HCT116 (cell line): ENCODE results near the gene DOK7. TPM values are rescaled to one million over a fixed set of nuclear protein-coding genes. Genes with fewer than 3 reads are reported as not detected.

Source experiments
- ATAC-seq: fragments of 200-7000 bp; cut with Tn5 transposase; 2 replicates; pipeline ENCODE4 v1.9.1; 2020; ENCODE audit warnings: mild to moderate bottlenecking, moderate library complexity
- BruUV-seq: library from RNA; stranded (reverse); fragments of 400-500 nt; replicated peaks from 2 replicates; lab custom pipeline; 2021; lab: Mats Ljungman, UMichigan
- CTCF ChIA-PET: fragments of 300-600 bp; sonication (Branson Sonifier 250); formaldehyde crosslinking; loops from one replicate; lab custom pipeline; 2021; ENCODE audit warnings: antibody characterized with exemption; lab: Charles Lee
- POLR2A ChIA-PET: fragments of 300-600, 350-600 bp; sonication (Branson Sonifier 250); formaldehyde crosslinking; loops from one replicate; lab custom pipeline; 2021; ENCODE audit warnings: antibody characterized with exemption; lab: Charles Lee
- RAD21 ChIA-PET, 2 experiments: fragments of 300-600 bp; sonication (Branson Sonifier 250); formaldehyde crosslinking; loops; one replicate each; lab custom pipeline; 2023; ENCODE audit warnings: low total read pairs in 2 of 2; ENCODE audit not compliant: uncharacterized antibody in 2 of 2, unreplicated experiment in 2 of 2, low non-redundant PET in 1 of 2; lab: Charles Lee
- DNase-seq: peaks from one replicate; pipeline ENCODE4 v3.0.0-alpha.2; 2010; ENCODE audit warnings: low read depth, low spot score
- H2AFZ ChIP-seq: fragments of 200-600 bp; shearing (Covaris generic), sonication (generic); 2 replicates; pipeline ENCODE4 v1.6.1; 2017; ENCODE audit warnings: low read depth, mixed run types, mixed read lengths, antibody characterized with exemption, low read length; ENCODE audit not compliant: poor library complexity, severe bottlenecking
- H3K27ac ChIP-seq: 2 replicates; pipeline ENCODE4 v1.5.1; 2012; ENCODE audit warnings: low read depth, low read length
- H3K27me3 ChIP-seq: fragments of 200-600 bp; sonication (generic); 2 replicates; pipeline ENCODE4 v1.6.1; 2016; ENCODE audit warnings: mixed run types, low read length, mixed read lengths; ENCODE audit not compliant: insufficient read depth
- H3K36me3 ChIP-seq, 2 experiments: fragments of 200-500 bp in 1 of 2; fragments of 200-600 bp in 1 of 2; sonication (Bioruptor generic) in 1 of 2; sonication (generic) in 1 of 2; 2 replicates each; pipeline versions ENCODE4 v1.5.1 to v1.6.1; 2014 to 2016; ENCODE audit warnings: low read length in 2 of 2, inconsistent platforms in 1 of 2, mixed read lengths in 1 of 2, mixed run types in 1 of 2; ENCODE audit not compliant: insufficient read depth in 2 of 2, control insufficient read depth in 1 of 2
- H3K4me1 ChIP-seq, 2 experiments: fragments of 200-600 bp in 1 of 2; sonication (generic) in 1 of 2; 2 replicates each; pipeline versions ENCODE4 v1.5.1 to v1.6.1; 2012 to 2017; ENCODE audit warnings: low read length in 2 of 2, inconsistent platforms in 1 of 2, mild to moderate bottlenecking in 1 of 2, mixed read lengths in 1 of 2, mixed run types in 1 of 2, moderate library complexity in 1 of 2; ENCODE audit not compliant: insufficient read depth in 2 of 2, control insufficient read depth in 1 of 2
- H3K4me2 ChIP-seq: fragments of 200-600 bp; sonication (generic); 2 replicates; pipeline ENCODE4 v1.6.1; 2017; ENCODE audit warnings: mixed run types, low read length, mixed read lengths
- H3K4me3 ChIP-seq, 2 experiments: fragments of 200-600 bp in 1 of 2; sonication (generic) in 1 of 2; replicated peaks in 1 of 2; 2 replicates each; pipeline ENCODE4 v1.5.1; 2011 to 2016; ENCODE audit warnings: low read length in 2 of 2, control low read depth in 1 of 2, low read depth in 1 of 2, mild to moderate bottlenecking in 1 of 2, mixed read lengths in 1 of 2, mixed run types in 1 of 2
- H3K79me2 ChIP-seq: fragments of 200-600 bp; sonication (generic); 2 replicates; pipeline ENCODE4 v1.6.1; 2017; ENCODE audit warnings: mild to moderate bottlenecking, mixed run types, low read length, moderate library complexity, mixed read lengths; ENCODE audit not compliant: insufficient read depth
- H3K9ac ChIP-seq: fragments of 200-600 bp; sonication (generic); 2 replicates; pipeline ENCODE4 v1.6.1; 2016; ENCODE audit warnings: low read length, mixed read lengths
- H3K9me2 ChIP-seq: fragments of 200-600 bp; sonication (generic), shearing (Covaris generic); 2 replicates; pipeline ENCODE4 v1.6.1; 2017; ENCODE audit warnings: mixed run types, mild to moderate bottlenecking, moderate library complexity; ENCODE audit not compliant: insufficient read depth
- H3K9me3 ChIP-seq, 2 experiments: fragments of 200-500 bp in 1 of 2; fragments of 200-600 bp in 1 of 2; sonication (Bioruptor generic) in 1 of 2; sonication (generic) in 1 of 2; 2 replicates each; pipeline ENCODE4 v1.6.1; 2014 to 2017; ENCODE audit warnings: low read length in 2 of 2, mixed read lengths in 2 of 2, inconsistent platforms in 1 of 2, low read depth in 1 of 2, mild to moderate bottlenecking in 1 of 2, mixed run types in 1 of 2, moderate library complexity in 1 of 2; ENCODE audit not compliant: control insufficient read depth in 1 of 2, insufficient read depth in 1 of 2
- H4K20me1 ChIP-seq: fragments of 200-600 bp; sonication (generic), shearing (Covaris generic); 2 replicates; pipeline ENCODE4 v1.6.1; 2017; ENCODE audit warnings: mixed run types, mild to moderate bottlenecking, moderate library complexity; ENCODE audit not compliant: insufficient read depth
- CBX3 ChIP-seq: IDR thresholded peaks from 2 replicates; pipeline ENCODE4 v1.6.1; 2012; ENCODE audit warnings: low read depth
- CEBPB ChIP-seq: IDR thresholded peaks from 2 replicates; pipeline ENCODE4 v1.6.1; 2012; ENCODE audit warnings: low read depth
- EZH2phosphoT487 ChIP-seq: fragments of 200-600 bp; IDR thresholded peaks from 2 replicates; pipeline ENCODE4 v1.6.1; 2018; ENCODE audit warnings: antibody characterized with exemption, borderline replicate concordance
- JUND ChIP-seq: IDR thresholded peaks from 2 replicates; pipeline ENCODE4 v1.6.1; 2012
- POLR2A ChIP-seq: IDR thresholded peaks from 2 replicates; pipeline ENCODE4 v1.7.0; 2011; ENCODE audit warnings: borderline replicate concordance; ENCODE audit not compliant: insufficient read depth, insufficient read length; ENCODE audit errors: extremely low read depth
- POLR2AphosphoS5 ChIP-seq: IDR thresholded peaks from 2 replicates; pipeline ENCODE4 v1.6.1; 2011; ENCODE audit warnings: mild to moderate bottlenecking, low read depth, low read length, moderate library complexity
- SRF ChIP-seq: IDR thresholded peaks from 2 replicates; pipeline ENCODE4 v1.6.1; 2012; ENCODE audit warnings: low read depth
- YY1 ChIP-seq: IDR thresholded peaks from 2 replicates; pipeline ENCODE4 v1.6.1; 2011; ENCODE audit warnings: low read length, low read depth, moderate library complexity, mild to moderate bottlenecking; ENCODE audit not compliant: insufficient replicate concordance; ENCODE audit errors: extremely low read depth
- intact Hi-C: fragments of 100-400 bp; cut with micrococcal nuclease; formaldehyde crosslinking; loops from 2 replicates; pipeline ENCODE4 v1.10.0; 2022
- total RNA-seq: library from RNA; stranded (reverse); gene quantifications from one replicate; pipeline ENCODE4 v1.2.1, GENCODE V29; 2021; ENCODE audit not compliant: unreplicated experiment
- TF ChIP-seq, protein P1 (sequence below): IDR thresholded peaks from 2 replicates; pipeline ENCODE4 v1.6.1; 2012
- TF ChIP-seq, protein P2 (sequence below): IDR thresholded peaks from 2 replicates; pipeline ENCODE4 v1.6.1; 2011; ENCODE audit warnings: mild to moderate bottlenecking, low read length, moderate library complexity; ENCODE audit not compliant: insufficient replicate concordance; ENCODE audit errors: extremely low read depth

Gene DOK7
- total RNA-seq, 1 experiment from 2014 or later: 2.4 TPM

- H4K20me1 ChIP-seq: no peaks in the 10 kb centered on the region
- CTCF ChIA-PET: no interaction called here
Measured at GRCh38 chr4:3422808-3423297, 40.3 kb upstream of the DOK7 start.

DNA sequence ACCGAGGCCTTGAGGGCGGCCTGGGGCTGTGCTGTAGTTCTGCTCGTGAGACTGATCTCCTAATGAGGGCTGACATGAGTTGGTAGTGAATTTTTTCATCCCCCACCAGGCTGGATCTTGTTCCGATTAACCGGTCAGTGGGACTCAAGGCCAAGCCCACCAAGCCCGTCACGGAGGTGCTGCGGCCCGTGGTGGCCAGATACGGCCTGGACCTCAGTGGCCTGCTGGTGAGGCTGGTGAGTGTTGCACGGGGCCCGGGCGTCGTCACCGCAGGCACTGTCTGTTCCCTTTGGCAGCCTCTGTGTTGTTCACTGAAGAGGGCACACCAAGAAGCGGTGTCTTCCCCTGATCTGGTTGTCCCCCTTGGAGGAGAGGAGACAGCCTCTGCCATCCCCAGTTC lies 39.7 kb upstream of the DOK7 start:
- Histone ChIP-seq H3K4me1 (no peaks in the 10 kb centered on the region), H3K79me2 (no peaks in the 10 kb centered on the region), H3K4me2 (no peak overlapping the region), H4K20me1 (no peaks in the 10 kb centered on the region), H3K27ac (no peak overlapping the region), H3K27me3 (no peaks in the 10 kb centered on the region), H3K9me2 (no peaks in the 10 kb centered on the region), H3K4me3 (no peak overlapping the region), H3K36me3 (no peaks in the 10 kb centered on the region), H3K9ac (no peak overlapping the region), H2AFZ (no peak overlapping the region), H3K9me3 (no peaks in the 10 kb centered on the region)
- ChIA-PET CTCF (no interaction called here), RAD21 (no interaction called here), POLR2A (no interaction called here)
- no peak for DNase-seq
- BruUV-seq: no TSS peak
- intact Hi-C loops: no loop called here
- no peak for ATAC-seq
- TF ChIP-seq JUND (no peak), POLR2A (no peak), CBX3 (no peak), SRF (no peak)
- TF ChIP-seq, protein P1, sequence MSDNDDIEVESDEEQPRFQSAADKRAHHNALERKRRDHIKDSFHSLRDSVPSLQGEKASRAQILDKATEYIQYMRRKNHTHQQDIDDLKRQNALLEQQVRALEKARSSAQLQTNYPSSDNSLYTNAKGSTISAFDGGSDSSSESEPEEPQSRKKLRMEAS: no peak
- TF ChIP-seq, protein P2, sequence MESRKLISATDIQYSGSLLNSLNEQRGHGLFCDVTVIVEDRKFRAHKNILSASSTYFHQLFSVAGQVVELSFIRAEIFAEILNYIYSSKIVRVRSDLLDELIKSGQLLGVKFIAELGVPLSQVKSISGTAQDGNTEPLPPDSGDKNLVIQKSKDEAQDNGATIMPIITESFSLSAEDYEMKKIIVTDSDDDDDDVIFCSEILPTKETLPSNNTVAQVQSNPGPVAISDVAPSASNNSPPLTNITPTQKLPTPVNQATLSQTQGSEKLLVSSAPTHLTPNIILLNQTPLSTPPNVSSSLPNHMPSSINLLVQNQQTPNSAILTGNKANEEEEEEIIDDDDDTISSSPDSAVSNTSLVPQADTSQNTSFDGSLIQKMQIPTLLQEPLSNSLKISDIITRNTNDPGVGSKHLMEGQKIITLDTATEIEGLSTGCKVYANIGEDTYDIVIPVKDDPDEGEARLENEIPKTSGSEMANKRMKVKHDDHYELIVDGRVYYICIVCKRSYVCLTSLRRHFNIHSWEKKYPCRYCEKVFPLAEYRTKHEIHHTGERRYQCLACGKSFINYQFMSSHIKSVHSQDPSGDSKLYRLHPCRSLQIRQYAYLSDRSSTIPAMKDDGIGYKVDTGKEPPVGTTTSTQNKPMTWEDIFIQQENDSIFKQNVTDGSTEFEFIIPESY: no peak

More at GRCh38 chr4:3422808-3423297, 40.3 kb upstream of the DOK7 start:
- Histone ChIP-seq H3K4me2 (no peak overlapping the region), H3K27me3 (no peaks in the 10 kb centered on the region), H3K9me2 (no peaks in the 10 kb centered on the region), H3K27ac (no peak overlapping the region), H3K4me3 (no peak overlapping the region), H3K79me2 (no peaks in the 10 kb centered on the region), H3K9ac (no peak overlapping the region), H3K36me3 (no peaks in the 10 kb centered on the region)
- BruUV-seq: no TSS peak
- intact Hi-C loops: no loop called here
- RAD21 ChIA-PET: no interaction called here
- TF ChIP-seq POLR2A: no peak
- TF ChIP-seq, protein P2: no peak
- no peak for TF ChIP-seq POLR2AphosphoS5
- no peak for TF ChIP-seq YY1
- TF ChIP-seq EZH2phosphoT487: no peak
- TF ChIP-seq CEBPB: no peak
- TF ChIP-seq, all 23 proteins: peak for 0
- DNase-seq: no peak
- ATAC-seq: no peak
- POLR2A ChIA-PET: no interaction called here
- no peak overlapping the region for H2AFZ ChIP-seq
- H3K4me1 ChIP-seq: no peaks in the 10 kb centered on the region
- no peaks in the 10 kb centered on the region for H3K9me3 ChIP-seq
